ENCODE measurements around the gene CHMP2A.

- TF ChIP-seq CTCF (IDR thresholded peaks at IDR 0.05) (no peak), NFE2L1 (CRISPR knock-in tag; IDR thresholded peaks at IDR 0.05) (no peak), E2F1 (CRISPR knock-in tag; IDR thresholded peaks at IDR 0.05) (no peak), PREB (CRISPR knock-in tag; IDR thresholded peaks at IDR 0.05; ENCODE audit: borderline replicate concordance) (no peak), NR1H2 (CRISPR knock-in tag; IDR thresholded peaks at IDR 0.05) (no peak)
Observed at GRCh38 chr19:58561373-58562121, 6.6 kb upstream of the CHMP2A start.
